Neural cell (in vitro differentiated cells): Measurements from ENCODE around the gene TAC4.

Source experiments
- CTCF ChIP-seq: fragments of 450-650 bp; IDR thresholded peaks from 2 replicates; pipeline ENCODE4 v1.5.1; 2014; ENCODE audit warnings: antibody characterized with exemption, mild to moderate bottlenecking, moderate library complexity; ENCODE audit not compliant: poor library complexity, severe bottlenecking
- EP300 ChIP-seq: fragments of 450-650 bp; conservative IDR thresholded peaks from 2 replicates; pipeline ENCODE4 v1.6.1; 2014; ENCODE audit warnings: antibody characterized with exemption, mild to moderate bottlenecking, moderate library complexity; ENCODE audit not compliant: poor library complexity, severe bottlenecking
- EZH2 ChIP-seq: fragments of 200-600, 300-800 bp; shearing (Covaris generic), sonication (generic); IDR thresholded peaks from 2 replicates; pipeline ENCODE4 v1.6.1; 2014; ENCODE audit warnings: antibody characterized with exemption, low read length, borderline replicate concordance, mild to moderate bottlenecking; ENCODE audit not compliant: insufficient read depth, poor library complexity, severe bottlenecking
- MXI1 ChIP-seq: fragments of 450-650 bp; conservative IDR thresholded peaks from 2 replicates; pipeline ENCODE4 v1.6.1; 2014; ENCODE audit warnings: antibody characterized with exemption, mild to moderate bottlenecking; ENCODE audit not compliant: poor library complexity, severe bottlenecking
- POLR2AphosphoS5 ChIP-seq: IDR thresholded peaks from 2 replicates; pipeline ENCODE4 v1.6.1; 2012
- REST ChIP-seq: IDR thresholded peaks from 2 replicates; pipeline ENCODE4 v1.6.1; 2012; ENCODE audit warnings: borderline replicate concordance
- SMC3 ChIP-seq: fragments of 450-650 bp; conservative IDR thresholded peaks from 2 replicates; pipeline ENCODE4 v1.6.1; 2014; ENCODE audit warnings: antibody characterized with exemption, mild to moderate bottlenecking, moderate library complexity; ENCODE audit not compliant: poor library complexity
- TAF1 ChIP-seq: IDR thresholded peaks from 2 replicates; pipeline ENCODE4 v1.6.1; 2012; ENCODE audit warnings: low read depth

- TF ChIP-seq CTCF (no peak), TAF1 (no peak), POLR2AphosphoS5 (no peak), EP300 (no peak), MXI1 (no peak), SMC3 (no peak), REST (no peak), EZH2 (no peak)
Measured at GRCh38 chr17:49896860-49897259, 49.0 kb upstream of the TAC4 start.
